ENCODE data around the gene MBD5. TPM values are rescaled to one million over a fixed set of nuclear protein-coding genes. Genes with fewer than 3 reads are reported as not detected.

The MBD5 gene
- polyA plus RNA-seq, 2 of the 4 experiments (the other 2 are of a cell fraction): 5.4 to 24.1 TPM

GRCh38 chr2:148533004-148533403 is 512.1 kb downstream of the MBD5 start:
- ATAC-seq: no peak
- H3K27ac ChIP-seq: no peak overlapping the region
- no peak for DNase-seq (ENCODE audit: low read depth in 1 of 2, low spot score in 1 of 2)
- H3K9me3 ChIP-seq: no peaks in the 10 kb centered on the region
- FAIRE-seq: no peak
- no peak overlapping the region for H3K4me3 ChIP-seq
- H3K4me2 ChIP-seq: no peak overlapping the region
- CTCF ChIA-PET: interaction anchor here (1.0 kb wide), 1 partner anchor 33 kb away, joined by 3 read pairs; no protein-coding TSS in a partner anchor
- POLR2A ChIA-PET: no interaction called here
- H3K4me1 ChIP-seq: no peaks in the 10 kb centered on the region
- WGBS (ENCODE audit: missing lambda C conversion rate): 44% methylated on average over 8 of the region's 8 CpGs
- TF ChIP-seq EHF (CRISPR knock-in tag; IDR thresholded peaks at IDR 0.05) (no peak), HOXB13 (CRISPR knock-in tag; IDR thresholded peaks at IDR 0.05; ENCODE audit: low read depth) (no peak), ZFP36 (IDR thresholded peaks at IDR 0.05; ENCODE audit: borderline replicate concordance, partially characterized antibody) (no peak), RFX5 (IDR thresholded peaks at IDR 0.05) (no peak), EHMT2 (IDR thresholded peaks at IDR 0.05; ENCODE audit: low read depth) (no peak), NFE2L2 (conservative IDR thresholded peaks at IDR 0.05; ENCODE audit: low read length) (no peak), HOXA7 (CRISPR knock-in tag; IDR thresholded peaks at IDR 0.05) (no peak), KDM5A (IDR thresholded peaks at IDR 0.05) (no peak), CEBPB (IDR thresholded peaks at IDR 0.05) (no peak), CHD2 (IDR thresholded peaks at IDR 0.05; ENCODE audit: low read length, partially characterized antibody) (no peak), RCOR1 (IDR thresholded peaks at IDR 0.05; ENCODE audit: low read depth, low read length) (no peak), ZC3H11A (IDR thresholded peaks at IDR 0.05) (no peak), SREBF2 (IDR thresholded peaks at IDR 0.05) (no peak), FOXS1 (CRISPR knock-in tag; IDR thresholded peaks at IDR 0.05) (no peak), ELK1 (IDR thresholded peaks at IDR 0.05; ENCODE audit: low read depth, low read length) (no peak), FOSB (CRISPR knock-in tag; IDR thresholded peaks at IDR 0.05) (no peak), HEYL (CRISPR knock-in tag; IDR thresholded peaks at IDR 0.05) (no peak), ZNF302 (CRISPR knock-in tag; IDR thresholded peaks at IDR 0.05) (no peak), CBX2 (IDR thresholded peaks at IDR 0.05; ENCODE audit: borderline replicate concordance, low read depth) (no peak)

GRCh38 chr2:148533685-148534084 is 512.8 kb downstream of the MBD5 start:
- POLR2A ChIA-PET: no interaction called here

GRCh38 chr2:148534416-148535204 is 513.7 kb downstream of the MBD5 start:
- WGBS (ENCODE audit: missing lambda C conversion rate): 80% methylated on average over 12 of the region's 12 CpGs
- Histone ChIP-seq H3K4me2 (no peak overlapping the region), H3K4me1 (no peaks in the 10 kb centered on the region), H3K4me3 (no peak overlapping the region), H3K27ac (no peak overlapping the region), H3K9me3 (no peaks in the 10 kb centered on the region)
- FAIRE-seq (no peak), ATAC-seq (no peak), DNase-seq (ENCODE audit: low read depth in 1 of 2, low spot score in 1 of 2) (no peak)
- CTCF ChIA-PET: no interaction called here
- POLR2A ChIA-PET: no interaction called here
- TF ChIP-seq ESRRA (IDR thresholded peaks at IDR 0.05; ENCODE audit: borderline replicate concordance, low read length): no peak
- TF ChIP-seq ZSCAN20 (CRISPR knock-in tag; IDR thresholded peaks at IDR 0.05): no peak
- TF ChIP-seq CEBPB (IDR thresholded peaks at IDR 0.05): peak in 1 of 2 experiments; percentile 59; a peak in 2 of 4 replicates

More at GRCh38 chr2:148533685-148534084, 512.8 kb downstream of the MBD5 start:
- no peaks in the 10 kb centered on the region for H3K9me3 ChIP-seq
- H3K27ac ChIP-seq: no peak overlapping the region
- FAIRE-seq (no peak), ATAC-seq (no peak), DNase-seq (ENCODE audit: low read depth in 1 of 2, low spot score in 1 of 2) (no peak)
- CTCF ChIA-PET: interaction anchor here (1.0 kb wide), 1 partner anchor 33 kb away, joined by 3 read pairs; no protein-coding TSS in a partner anchor
- H3K4me1 ChIP-seq: no peaks in the 10 kb centered on the region
- 70% methylated on average over 3 of the region's 3 CpGs for WGBS (ENCODE audit: missing lambda C conversion rate)
- no peak for TF ChIP-seq ESRRA (IDR thresholded peaks at IDR 0.05; ENCODE audit: borderline replicate concordance, low read length)
- no peak for TF ChIP-seq HES2 (IDR thresholded peaks at IDR 0.05)
- H3K4me3 ChIP-seq: no peak overlapping the region
- no peak overlapping the region for H3K4me2 ChIP-seq

Data from A549 (cell line).